HG03378 (cell line): ENCODE data around the gene NEB.
"Not testable (repeated sequence)": the region's sequence is repeated elsewhere in the genome, so short reads cannot be mapped to it uniquely, and the experiment has no call there.

ENCODE experiments used
- ATAC-seq: cut with Tn5 transposase; IDR thresholded peaks from one replicate; pipeline ENCODE4 v1.9.1; 2021; ENCODE audit warnings: mild to moderate bottlenecking, moderate library complexity; ENCODE audit not compliant: unreplicated experiment

NEB gene

DNA sequence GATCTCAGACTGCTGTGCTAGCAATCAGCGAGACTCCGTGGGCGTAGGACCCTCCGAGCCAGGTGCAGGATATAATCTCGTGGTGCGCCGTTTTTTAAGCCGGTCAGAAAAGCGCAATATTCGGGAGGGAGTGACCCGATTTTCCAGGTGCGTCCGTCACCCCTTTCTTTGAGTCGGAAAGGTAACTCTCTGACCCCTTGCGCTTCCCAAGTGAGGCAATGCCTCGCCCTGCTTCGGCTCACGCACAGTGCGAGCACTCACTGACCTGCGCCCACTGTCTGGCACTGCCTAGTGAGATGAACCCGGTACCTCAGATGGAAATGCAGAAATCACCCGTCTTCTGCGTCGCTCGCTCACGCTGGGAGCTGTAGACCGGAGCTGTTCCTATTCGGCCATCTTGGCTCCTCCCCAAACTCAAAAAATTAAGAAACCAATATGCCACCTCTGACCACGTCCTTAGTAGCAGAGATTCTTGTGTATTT is 29.8 kb downstream of the NEB start:
- ATAC-seq = not testable (repeated sequence)

DNA sequence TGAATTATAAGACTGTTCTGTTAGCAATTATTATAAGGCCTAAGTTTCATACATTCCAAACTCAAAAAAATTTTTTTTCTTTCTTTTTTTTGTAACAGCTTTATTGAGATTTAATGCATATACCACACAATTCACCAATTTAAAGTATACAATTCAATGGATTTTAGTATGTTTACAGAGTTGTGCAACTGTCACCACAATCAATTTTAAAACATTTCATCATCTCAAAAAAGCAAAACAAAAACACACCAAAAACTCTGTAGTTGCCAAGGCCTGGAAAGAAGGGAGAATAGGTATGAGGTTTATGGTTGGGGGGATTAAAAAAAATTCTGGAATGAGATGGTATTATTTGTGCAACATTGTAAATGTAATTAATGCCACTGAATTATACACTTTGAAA is 36.1 kb downstream of the NEB start:
- ATAC-seq = not testable (repeated sequence)

DNA sequence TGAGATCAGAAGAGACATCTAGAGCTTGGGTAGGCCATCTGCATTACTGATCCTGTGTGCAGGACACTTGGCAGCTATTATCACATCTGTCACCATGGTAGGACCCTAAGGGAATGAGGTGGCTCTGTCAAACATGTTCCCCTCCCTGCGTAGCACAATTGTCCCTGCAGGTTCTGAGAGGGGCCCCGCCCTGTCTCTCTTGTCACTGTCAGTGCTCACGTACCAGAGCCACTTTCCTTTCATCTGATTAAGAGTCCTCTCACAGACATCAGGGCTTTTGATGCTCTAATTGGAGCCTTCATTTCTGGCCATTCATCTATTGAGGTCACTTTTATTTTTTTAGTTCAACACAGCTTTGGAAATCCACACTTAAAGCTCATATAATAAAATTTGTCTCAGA is 38.5 kb downstream of the NEB start:
- ATAC-seq = no peak

DNA sequence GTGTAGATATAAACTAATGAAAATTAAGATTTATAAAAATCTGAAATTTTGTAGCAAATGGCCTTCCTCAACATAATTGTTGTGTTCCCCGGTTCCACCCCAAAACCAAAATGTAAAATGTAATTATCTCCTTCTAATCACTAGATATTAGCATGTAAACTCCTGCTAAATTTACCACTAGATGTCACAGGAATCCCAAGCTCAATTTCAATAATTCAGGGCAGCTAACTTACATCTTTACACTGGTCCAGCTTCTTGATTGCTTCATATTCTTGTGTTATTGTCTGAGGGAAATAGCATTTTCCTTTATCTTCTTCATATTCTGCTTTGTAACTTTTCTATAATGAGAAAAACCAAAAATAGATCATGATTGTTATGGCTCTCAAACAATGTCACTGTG is 42.6 kb downstream of the NEB start:
- ATAC-seq = no peak

DNA sequence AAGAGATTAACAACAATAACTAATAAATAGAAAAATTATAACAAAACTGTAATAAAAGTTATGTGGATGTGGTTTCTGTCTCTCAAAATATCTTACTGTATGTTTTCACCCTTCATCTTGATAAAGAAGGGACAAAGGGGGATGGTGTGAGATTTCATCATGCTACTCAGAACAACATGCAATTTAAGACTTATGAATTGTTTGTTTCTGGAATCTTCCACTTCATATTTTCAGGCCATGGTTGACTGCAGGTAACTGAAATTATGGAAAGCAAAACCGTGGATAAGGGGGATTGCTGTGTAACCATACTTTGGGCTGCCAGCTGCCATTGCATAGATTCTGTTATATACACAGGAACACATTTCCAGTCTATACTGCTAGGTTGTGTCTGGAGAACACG is 45.6 kb downstream of the NEB start:
- ATAC-seq = no peak

DNA sequence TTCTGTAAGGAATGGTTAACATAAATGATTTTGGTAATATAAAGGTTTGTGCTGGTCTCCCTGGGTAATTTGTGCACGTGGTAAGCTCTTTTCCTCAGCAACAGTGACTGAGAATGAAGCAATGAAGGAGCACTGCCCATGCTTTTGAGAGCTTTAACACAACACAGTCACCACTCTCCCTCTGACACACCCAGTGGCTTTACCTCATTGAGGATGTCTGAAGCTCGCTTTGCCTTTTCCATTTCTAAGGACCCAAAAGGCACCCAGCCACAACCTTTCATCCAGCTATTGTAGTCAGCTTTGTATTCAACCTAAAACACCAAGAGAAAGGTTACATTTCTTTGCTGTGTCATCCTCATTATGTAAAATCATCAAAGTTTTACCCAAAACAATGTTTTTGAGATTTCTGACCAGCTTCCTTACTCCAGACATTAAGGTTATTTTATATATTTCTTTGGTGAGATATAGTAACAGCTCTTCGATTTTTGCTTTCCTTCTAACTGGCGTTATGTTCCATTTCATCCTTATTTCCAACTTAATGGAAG is 51.7 kb downstream of the NEB start:
- no peak for ATAC-seq

DNA sequence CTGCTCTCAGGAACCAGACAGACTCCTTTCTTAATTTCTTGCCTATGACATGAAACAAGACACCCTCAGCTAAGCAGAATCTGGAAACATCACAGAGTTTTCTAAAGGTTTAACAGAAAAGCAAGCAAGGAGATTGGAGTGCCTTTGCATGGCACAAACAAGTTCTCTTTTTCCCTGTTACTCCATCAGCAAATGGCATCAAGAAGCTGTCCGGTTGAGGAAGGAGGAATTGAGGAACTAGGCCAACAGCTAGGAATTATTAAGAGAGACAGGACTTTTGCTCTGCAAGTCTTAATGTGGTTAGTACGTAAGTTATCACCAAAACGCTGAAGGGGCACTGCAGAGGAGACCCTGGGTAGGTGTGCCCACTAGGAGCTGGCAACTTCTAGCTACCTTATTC is 53.2 kb downstream of the NEB start:
- no peak for ATAC-seq

DNA sequence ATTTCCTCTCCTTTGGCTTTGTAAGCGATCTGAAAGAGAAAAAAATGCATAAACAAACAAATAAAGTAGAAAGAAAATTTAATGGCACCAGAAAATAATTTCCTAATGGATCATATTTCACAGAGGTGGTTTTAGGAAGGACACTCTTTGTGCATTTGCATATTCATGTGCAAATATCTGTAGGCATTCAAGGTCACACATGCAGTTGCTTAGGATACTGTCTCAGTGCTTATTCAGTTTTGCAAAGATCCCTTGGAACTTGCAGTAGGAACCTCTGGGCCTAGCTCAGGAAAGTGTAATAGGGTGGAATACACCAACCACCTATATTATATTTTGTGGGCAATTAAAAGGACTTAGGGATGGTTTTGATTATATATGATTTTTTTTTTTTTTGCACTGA is 54.3 kb downstream of the NEB start:
- ATAC-seq = no peak

DNA sequence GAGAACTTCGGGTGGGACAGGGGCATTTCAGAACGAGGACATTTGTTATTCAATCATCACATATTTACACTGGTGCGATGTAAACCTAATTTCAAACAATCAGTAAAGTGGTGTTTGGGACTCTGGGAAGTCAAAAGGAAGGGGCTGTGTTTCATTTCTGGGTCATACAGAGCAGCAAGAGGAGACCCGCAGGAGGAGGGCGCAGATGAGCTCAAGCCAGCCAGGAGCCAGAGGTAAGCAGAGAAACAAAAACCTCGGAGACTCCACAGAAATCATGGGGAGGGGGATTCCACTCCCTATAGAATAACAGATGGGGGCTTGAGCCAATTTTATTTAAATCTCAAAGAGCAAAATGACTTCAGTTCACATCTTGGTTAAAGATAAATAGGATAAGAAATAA is 55.4 kb downstream of the NEB start:
- no peak for ATAC-seq

DNA sequence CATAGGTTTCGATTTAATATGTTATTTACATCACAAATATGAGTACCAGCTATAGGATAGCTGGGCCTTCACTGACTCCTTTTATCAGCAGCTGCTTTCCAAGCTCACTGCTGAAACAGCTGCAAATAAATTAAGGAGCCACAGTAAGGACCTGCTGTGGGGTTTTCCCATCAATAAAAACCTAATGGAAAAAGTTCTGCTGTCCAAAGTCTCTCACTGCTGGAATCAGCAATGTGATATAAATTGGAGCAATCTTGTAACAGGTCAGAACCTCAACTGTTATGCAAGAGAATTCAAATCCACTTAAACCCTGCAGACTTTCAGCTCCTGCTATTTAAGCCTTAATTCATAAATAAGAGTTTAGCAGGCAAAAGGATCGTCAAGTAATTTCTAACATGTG is 61.3 kb downstream of the NEB start:
- no peak for ATAC-seq

DNA sequence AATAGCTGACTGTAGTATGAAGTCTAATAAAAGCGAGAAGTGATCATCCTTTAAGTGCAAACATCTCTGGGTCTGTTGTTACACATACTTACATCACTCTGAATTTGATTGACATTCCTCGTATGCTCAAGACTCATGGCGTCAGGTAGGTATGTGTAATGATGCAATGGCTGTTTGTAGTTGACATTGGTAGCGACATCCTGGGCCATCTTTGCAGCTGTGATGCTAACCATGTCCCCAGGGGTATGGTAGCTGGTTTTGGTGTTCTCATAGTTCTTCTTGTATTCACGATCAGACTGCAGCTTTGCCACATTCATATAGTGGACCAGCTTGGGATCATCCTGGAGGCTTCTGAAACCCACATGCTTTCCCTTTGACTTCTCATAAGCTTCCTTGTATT is 62.0 kb downstream of the NEB start:
- ATAC-seq = no peak

DNA sequence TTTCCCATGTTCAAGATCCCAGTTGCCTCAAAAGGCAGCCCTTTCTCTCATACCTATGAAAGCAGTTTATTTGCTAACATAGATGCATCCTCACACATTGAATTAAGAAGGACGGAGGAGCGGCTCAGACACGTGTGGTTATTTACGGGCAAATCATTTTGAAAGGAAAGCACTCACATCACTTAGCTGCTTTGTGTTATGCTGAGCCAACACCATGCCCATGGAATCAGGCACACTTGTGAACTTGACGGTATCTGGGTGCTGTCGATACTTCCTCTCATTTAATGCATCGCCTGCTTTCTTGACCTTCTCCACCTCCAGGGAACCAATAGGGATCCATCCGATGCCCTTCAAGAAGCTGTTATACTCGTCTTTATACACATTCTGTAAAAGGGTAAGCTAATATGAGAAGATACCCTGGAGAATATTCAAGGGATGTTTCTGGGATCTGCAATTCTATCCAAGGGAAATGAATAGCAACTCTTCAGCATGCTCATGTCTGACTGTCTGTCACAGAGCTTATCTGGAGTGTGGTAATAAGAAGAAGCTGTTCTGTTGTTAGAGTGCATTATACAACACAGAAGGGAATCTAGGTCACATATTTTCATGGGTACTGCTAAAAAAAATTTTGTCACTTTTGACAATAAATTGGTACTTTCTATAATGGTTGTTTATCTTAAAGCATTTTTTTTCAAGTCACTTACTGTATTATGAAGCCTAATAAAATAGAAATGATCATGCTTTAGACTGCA is 63.3 kb downstream of the NEB start:
- no peak for ATAC-seq

DNA sequence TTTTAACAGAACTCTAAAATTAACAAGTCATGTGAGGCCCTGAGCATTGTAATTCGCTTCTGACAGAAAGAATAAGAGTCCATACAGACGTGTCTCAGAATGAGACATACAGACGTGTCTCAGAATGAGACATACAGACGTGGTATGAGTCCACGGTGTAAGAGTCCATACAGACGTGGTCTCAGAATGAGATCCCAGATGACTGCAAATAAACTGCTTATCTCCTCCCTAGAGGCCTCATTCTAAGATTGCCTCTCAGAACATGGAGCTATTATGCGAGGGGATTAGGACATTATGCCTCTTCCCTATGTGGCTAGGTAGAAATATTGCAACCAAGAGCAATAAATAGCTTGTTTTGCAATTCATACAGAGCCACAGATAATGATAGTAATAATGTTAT is 63.9 kb downstream of the NEB start:
- ATAC-seq = no peak

DNA sequence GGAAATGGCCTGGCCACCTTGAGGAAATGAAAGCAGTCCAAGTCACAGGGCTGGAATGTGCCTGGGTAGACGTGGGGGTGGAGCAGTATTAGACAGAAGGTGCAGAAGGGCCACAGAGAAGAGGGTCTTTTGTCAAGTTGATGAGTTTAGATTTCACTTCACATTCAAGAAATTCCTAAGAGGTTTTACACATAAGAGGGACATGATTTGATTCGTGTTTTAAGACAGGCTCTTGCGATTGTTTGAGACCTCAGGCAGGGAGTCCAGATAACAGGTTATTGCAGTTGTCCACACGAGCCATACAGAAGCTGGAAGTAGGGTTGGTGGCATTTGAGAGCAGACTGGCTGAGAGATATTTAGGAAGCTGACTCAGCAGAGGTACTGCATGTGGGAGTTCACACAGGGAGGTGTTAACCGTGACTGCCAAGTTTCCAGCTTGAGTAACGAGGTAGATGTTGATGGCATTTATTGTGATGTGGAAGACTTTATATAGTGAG is 64.6 kb downstream of the NEB start:
- ATAC-seq = no peak

DNA sequence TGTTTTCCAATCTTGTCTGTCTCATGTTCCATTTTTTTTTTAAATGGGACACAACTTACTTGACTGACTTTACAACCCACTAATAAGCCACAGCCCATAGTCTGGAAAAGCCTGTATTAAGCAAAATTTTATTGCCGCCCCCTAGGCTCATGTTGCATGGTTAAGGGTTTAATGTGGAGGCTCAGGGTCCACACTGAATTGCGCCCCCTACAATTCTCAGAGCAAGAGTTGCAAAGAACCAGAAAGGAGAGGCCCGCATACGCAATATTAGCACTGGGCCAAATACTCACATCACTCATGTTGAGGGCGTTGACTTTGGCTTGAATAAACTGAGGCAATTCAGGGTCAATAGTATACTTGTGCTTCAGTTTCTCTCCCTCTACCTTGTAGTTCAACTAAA is 65.5 kb downstream of the NEB start:
- ATAC-seq = no peak

DNA sequence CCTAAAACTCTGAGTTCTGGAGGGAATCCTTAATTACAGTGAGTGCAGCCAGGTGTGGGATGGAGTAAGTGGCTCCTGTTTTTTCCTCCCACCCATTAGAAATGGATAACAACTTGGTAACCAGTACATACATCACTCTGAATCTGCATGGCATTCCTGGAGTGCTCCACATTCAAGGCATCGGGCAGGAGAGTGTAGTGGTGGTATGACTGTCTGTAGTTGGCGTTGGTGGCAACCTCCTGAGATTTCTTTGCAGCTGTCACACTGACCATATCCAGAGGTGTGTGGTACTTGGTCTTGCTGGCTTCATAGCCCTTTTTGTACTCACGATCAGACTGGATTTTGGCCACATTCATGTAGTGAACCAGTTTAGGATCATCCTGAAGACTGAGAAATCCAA is 68.3 kb downstream of the NEB start:
- no peak for ATAC-seq

DNA sequence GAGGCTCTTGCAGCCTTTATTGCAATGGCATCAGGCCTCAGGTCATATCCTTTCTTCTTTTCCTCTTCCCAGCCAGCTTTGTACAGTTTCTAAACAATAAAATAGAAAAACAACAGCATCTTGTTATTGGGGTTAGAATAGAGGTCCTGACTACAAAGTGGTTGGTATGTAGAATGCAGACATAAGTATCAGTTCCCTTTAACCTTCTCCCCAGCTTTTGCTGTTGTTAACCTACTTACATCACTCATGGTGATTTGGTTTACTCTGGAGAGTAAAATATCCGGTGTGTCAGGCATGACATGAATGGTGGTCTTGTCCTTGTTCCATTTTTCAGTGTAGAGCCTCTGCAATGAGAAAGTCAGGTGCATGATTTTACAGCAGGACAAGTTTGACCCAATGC is 69.8 kb downstream of the NEB start:
- ATAC-seq = peak; percentile 49

DNA sequence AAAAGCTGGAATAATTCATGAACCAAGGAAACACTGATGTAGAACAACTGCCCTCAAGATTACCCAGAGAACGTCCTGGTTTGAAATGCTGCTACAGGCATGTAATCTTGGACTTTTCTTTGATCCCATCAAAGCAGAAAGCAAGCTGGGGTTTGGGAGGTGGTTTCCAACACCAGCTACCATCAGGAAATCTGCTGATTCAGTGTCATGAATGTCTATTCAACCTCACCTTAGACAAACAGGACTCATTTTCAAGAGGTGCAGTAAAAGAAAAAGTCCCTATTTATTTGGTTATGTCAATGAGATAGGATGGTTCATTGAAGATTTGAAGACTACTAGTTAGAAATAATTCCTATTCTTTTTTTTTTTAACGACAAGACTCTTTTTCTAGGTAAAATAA is 72.7 kb downstream of the NEB start:
- ATAC-seq = no peak

DNA sequence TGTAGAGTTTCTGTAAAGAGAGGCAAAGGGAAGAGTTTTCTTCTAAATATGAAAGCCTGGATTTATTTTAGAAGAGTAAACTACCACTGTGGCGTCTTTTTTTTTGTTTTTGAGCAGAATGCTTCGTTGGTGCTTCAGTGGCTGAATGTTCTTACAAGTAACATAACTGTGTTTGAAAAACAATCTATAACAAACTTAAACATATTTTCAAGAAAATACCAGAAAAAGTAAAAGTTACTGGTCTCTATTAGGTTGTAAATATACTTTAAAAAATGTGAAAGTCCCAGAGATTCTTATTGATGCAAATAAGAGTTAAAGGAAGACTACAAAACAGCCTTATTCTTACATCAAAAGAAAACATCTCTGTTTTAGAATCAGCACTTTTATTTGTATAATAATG is 76.2 kb downstream of the NEB start:
- no peak for ATAC-seq

DNA sequence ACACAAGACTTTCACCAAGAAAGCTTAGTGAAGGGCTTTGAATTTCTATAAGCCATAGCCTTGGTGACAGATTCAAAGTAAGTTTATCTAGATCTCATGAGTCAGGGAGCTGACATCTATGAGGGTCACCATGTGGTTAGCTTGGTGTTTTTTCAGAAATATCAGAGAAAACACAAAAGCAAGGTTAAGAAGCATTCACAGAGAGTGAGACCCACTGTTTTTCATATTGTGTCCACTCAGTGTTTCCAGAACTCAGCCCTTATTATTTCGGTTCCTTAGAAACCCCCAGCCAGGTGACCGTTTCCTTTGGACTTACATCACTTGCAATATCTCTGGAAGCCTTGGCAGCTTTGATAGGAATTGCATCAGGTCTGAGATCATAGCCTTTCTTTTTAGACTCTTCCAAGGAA is 76.6 kb downstream of the NEB start:
- no peak for ATAC-seq

DNA sequence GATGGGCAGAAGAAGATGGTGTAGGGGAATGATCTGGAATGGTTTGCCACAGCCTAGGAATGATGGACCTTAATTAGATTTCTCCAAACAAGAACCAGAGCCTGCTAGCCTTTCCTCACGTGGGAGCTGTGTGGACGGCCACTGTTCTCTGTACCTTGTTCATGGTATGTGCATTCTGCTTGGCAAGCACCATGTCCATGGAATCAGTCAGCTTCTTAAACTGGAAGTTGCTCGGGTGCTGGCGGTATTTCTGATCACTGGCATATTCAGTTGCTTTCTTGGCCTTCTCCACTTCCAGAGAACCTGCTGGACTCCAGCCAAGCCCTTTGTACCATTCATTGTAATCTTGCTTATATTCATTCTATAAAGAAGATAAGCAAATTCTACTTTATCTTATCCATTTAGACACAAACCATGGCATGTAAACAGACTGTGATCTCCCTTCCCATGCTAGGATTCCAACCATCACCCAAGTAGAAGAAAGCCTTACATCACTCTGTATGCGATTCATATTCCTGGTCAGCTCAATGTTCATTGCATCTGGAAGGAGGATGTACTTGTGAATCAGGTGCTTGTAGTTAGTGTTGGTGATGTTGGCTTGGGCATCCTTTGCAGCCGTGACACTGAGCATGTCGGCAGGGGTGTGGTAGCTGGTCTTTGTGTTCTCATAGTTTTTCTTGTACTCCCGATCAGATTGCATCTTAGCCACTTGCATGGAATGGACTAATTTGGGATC is 78.4 kb downstream of the NEB start:
- ATAC-seq = no peak

DNA sequence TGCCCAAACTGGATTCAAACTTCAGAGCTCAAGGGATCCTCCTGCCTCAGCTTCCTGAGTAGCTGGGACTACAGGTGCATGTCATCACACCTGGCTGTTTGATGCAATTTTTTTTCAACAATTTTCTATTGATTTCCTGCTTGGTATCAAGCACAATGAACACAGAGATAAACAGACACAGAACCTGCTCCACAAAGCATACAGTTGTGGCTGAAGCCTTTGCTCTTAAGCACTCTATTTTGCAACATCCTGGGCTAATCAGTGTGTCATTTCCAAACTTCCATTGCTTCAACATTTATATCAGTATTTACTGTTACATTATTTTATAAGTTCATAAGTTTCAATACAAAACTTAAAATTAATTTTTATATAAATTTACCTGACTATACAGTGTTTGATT is 79.4 kb downstream of the NEB start:
- no peak for ATAC-seq
